ENCODE measurements around the gene VIM. TPM values are rescaled to one million over a fixed set of nuclear protein-coding genes. Genes with fewer than 3 reads are reported as not detected.
"Not testable (repeated sequence)": the region's sequence is repeated elsewhere in the genome, so short reads cannot be mapped to it uniquely, and the experiment has no call there.

Gene VIM
- total RNA-seq, 1 experiment from 2014 or later, result 9,336 TPM

GRCh38 chr10:17256051-17256450, 28.0 kb downstream of the VIM start:
- DNase-seq (ENCODE audit: low read depth), result no peak

DNA sequence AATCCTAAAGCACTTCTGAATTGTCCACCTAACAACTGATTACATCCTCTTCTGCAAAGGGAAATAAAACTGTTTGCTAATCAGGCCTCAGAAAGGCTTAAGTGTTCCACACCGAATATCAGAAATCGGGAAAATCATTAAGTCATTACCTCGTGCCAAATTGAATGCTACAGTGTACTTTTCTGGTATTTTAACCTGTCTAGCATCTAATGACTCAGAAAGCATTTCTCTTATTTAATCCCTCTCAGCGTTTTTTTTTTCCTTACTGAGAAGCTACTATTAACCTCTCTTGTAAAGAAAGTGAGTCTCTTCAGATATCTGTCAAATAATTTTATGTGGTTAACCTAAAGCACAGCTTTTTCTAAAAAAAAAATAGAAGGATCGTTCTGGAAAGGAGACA, 28.6 kb downstream of the VIM start:
- DNase-seq (ENCODE audit: low read depth), result no peak

DNA sequence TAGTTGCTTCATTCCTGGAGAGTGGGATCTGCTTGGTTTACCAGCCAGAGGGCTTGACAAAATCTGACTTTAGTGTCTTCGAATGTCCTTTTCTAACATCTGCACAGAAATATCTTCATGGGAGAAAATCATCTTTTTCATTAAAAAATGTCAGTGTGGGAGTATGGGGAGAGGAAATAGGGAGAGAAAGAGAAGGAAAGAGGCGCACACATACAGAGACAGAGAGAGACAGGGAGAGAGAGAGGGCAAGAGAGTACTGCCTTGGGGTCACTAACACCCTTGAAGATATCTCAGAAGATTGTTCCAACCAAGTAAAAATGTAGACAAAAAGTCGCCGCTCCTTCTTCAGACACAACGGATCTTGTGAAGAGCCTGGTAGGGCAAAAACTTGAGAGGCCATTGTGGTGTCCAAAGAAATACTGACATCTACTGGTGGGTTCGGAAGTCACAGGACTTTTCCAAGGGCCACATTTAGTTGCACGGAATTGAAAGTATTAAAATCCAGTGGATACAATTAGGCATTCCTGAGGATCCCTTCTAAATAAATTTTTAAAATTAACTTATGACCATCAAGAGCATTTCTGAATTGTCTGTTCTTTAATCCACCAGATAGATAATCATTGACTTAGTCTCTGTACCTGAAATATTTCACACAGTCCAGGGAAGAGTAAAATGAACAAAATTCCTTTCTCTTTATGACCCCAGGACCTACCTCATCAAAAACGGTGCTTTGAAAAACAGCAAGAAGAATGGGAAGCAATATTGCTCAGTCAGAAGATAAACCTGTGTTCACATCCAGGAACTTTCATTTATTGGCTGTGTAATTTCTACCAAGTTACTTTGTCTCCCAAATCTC, 29.7 kb downstream of the VIM start:
- peak; percentile 71 for DNase-seq (ENCODE audit: low read depth)

DNA sequence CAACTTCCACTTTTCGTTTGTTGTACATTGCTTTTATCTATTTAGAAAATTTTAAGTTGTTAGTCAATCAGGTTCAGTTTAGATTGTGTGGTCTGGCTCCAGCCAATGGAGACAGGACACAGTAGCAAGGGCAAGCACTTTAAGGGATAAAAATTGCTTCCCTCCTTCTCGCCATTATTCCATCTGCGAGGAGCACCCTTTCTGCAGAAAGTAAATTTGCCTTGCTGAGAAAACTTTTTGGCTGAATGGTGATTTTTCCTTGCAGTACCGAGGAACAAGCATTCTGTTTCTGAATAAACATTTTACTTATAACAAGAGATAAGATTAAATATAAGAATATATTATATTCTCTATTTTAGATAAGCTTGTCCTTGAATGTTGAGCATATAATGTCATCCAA, 34.5 kb downstream of the VIM start:
- no peak for DNase-seq (ENCODE audit: low read depth)

DNA sequence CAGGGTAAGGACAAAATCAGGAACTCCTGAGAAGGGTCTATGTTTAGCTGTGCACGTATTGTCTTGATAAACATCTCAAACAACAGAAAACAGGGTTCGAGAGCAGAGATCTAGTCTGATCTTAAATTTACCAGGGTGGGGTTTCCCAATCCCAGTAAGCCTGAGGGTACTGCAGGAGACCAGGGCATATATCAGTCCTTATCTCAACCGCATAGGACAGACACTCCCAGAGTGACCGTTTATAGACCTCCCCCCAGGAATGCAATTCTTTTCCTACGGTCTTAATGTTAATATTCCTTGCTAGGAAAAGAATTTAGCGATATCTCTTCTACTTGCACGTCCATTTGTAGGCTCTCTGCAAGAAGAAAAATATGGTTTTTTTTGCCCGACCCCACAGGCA, 35.5 kb downstream of the VIM start:
- no peak for DNase-seq (ENCODE audit: low read depth)

DNA sequence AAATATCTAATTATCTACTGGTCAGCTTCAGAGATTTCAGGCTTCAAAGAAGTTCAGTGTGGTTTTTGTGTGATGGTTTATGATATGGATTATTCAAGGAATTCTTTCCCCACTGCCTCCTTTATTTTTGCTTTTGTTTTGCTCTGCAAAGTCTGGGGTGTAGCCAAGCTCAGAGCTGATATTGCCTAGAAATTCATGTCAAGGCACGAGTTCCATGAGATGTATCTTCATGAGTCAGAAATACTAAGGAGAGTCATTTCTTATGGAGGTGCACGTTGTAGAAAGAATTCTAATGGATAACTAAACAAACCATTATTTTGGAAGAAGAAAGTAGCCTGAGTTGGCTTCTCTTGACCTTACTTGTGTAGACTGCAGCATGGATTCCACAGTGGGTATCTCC, 37.4 kb downstream of the VIM start:
- no peak for DNase-seq (ENCODE audit: low read depth)

- DNase-seq (ENCODE audit: low read depth), result not testable (repeated sequence)
Measured at GRCh38 chr10:17266549-17266948, 38.5 kb downstream of the VIM start.

DNA sequence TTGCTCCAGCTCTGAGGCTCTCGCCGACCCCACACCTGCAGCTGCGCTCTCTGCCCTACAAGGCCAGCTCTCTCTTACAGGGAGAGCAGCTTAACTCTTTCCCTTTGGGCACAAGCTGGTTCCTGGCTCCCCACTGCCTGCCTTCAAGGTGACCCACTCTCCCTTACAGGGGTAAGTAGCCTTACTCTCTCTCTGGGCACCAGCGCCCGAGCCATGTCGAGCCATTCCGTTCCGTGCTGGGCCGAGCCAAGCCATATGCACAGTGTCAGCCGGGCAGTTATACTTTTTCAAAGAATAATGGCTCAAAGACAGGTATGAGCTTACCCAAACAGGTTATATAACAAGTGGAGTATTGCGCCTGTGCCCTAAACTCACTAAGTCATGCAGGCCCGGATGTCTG, 44.6 kb downstream of the VIM start:
- DNase-seq (ENCODE audit: low read depth), result no peak

DNA sequence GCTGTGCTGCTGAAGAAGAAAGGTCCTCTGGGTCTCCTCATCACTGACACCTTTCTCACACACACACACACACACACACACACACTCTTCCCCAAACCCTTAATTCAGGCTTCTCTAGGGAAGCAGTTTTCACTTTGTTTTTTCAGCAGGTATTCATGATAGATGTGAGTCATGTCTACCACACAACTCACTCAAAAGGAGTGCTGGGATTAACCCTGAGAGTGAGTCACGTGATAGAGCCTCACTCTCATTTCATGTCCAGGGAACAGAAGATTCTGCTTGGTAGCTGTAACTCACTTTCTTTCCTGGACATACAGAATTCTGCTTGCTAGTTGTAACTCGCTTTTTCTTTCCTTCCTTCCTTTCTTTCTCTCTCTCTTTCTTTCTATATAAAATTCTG, 45.4 kb downstream of the VIM start:
- peak; percentile 80 for DNase-seq (ENCODE audit: low read depth)

DNA sequence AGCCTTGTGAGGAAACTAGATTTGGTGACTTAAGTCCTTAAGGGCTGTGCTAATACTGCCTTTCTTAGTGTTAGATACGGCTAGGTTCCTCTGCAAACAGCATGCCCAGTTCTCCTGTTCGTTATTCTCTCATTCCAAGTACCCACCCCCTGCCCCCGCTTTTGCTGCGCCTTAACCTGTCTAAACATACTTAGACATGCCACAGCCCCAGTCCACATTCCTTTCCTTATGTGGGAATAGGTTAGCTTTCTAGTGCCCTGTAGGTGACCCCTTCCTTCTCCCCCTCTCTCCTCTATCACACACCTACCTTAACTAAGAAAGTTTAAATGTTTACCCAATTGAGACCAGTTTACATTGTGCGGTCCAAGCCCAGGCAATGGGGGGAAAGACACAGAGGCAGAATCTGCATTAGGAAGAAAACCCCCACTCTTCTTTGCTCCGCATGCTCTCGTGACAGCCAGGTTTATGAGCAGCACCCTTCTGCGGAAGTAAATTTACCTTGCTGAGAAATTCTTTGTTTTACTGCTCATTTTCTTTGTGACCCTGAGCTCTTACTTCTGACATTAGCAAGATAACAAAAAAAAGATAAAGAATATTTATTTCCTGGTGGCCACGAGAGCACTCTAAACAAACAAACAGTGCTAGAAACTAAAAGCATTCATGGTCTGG, 48.8 kb downstream of the VIM start:
- no peak for DNase-seq (ENCODE audit: low read depth)

DNA sequence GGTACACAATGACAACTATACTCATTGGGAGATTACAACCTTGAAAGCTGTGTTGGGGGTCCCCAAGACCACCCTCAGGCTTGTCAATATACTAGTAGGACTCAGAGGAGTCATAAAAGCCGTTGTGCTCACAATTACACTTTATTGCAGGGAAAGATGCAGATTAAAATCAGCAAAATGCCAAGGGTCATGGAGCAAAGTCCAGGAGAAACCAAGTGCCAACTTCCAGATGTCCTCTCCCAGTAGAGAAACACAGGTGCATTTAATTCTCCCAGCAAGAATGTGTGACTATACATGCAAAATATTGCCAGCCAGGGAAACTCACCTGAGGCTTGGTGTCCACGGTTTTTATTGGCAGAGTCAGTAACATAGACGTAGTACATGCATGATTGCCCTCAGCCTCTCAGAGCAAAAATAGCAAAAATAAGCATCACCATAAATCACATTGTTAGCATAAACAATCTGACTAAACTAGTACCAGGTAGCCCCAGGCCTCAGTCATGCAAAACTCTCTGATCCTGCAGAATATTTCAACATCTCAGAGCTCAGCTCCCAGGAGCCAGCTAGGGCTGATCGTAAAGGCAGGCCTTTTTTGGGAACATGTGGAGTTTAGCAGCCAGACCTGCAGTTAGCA, 50.7 kb downstream of the VIM start:
- no peak for DNase-seq (ENCODE audit: low read depth)

DNA sequence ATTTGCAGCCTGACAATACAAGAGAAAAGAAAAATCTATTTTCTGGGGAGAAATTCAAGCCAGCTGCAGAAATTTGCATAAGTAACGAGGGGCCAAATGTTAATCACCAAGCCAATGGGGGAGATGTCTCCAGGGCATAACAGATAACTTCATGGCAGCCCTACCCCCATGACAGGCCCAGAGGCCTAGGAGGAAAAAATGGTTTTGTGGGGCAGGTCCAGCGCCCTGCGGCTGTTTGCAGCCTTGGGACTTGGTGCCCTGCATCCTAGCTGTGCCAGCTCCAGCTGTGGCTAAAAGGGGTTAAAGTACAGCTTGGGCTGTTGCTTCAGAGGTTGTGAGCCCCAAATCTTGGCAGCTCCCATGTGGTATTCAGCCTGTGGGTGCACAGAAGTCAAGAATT, 54.3 kb downstream of the VIM start:
- DNase-seq (ENCODE audit: low read depth), result no peak

GRCh38 chr10:17286562-17287550, 58.8 kb downstream of the VIM start:
- DNase-seq (ENCODE audit: low read depth), result no peak

Other genes with a start within 250 kb of the VIM start
- gene CUBN, start 98.4 kb upstream of the VIM start, total RNA-seq (2014; rRNA removed), result 0.32 and 0.69 TPM in 2 replicates
- gene TRDMT1, start 26.6 kb upstream of the VIM start, total RNA-seq (2014; rRNA removed), result 5.9 and 6.0 TPM in 2 replicates
- gene ST8SIA6, start 226.4 kb downstream of the VIM start, total RNA-seq (2014; rRNA removed), result 0.32 and 0.57 TPM in 2 replicates

All from LHCN-M2 (cell line).